ENCODE results near the gene ZNF679.
"Not testable (repeated sequence)": the region's sequence is repeated elsewhere in the genome, so short reads cannot be mapped to it uniquely, and the experiment has no call there.

The ZNF679 gene

DNA sequence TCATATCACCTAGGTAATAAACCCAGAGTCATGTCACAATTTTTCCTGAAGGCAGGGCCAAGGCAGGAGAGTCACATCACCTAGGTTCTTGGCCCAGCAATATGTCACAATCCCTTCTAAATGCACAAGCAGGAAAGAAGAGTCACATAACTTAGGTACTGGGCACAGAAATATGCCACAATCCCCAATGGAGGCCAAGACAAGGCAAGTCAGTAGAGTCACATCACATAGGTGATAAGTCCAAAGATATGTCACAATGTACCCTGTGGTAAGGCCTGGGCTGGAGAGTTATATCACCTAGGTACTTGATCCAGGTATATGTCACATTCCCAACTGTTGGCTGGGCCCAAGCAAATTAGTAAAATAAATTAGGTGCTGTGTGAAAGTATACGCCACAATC, at the start of gene ZNF679:
TSS of gene ZNF679 (plus strand) at position 301 of the 400 bp plus-strand sequence. CDS start 20,644 bp downstream, outside the sequence.
- DNase-seq (ENCODE audit: low read depth): not testable (repeated sequence)

DNA sequence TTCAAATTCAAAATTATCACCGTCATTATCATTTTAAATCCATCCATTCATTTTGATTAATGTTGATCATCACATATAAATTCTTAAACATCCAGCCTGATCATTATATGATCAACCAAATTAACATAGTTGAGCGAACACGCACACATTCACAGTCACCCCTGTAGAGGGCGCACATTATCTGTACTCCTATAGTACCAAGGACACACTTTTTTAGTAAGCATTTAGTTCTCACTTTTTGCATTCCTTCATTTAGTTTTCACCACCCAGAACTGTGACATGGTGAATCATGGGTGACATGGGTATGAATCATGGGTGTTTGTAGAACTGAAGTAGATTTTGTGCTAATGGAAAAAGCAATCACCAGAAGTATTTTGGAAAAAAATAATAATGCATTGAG, 47.3 kb upstream of the ZNF679 start:
- no peak for DNase-seq (ENCODE audit: low read depth)

DNA sequence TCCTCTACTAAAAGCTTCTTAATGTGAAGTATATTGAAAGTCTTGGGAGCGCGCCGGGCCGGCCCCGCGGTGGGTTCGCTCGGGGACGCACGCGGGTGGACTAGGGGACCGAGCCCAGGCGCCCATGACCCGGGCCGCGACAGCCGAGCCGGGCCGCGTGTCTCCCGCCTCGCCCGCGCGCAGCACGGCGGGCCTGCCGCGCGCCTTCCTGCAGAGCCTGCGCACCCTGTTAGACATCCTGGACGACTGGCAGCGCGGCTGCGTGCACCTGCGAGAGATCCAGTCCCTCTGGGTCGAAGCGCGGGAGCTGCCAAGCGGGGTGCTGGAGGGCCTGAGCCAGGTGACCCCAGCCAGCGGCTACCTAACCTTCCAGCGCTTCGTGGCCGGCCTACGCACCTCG, 46.7 kb upstream of the ZNF679 start:
- no peak for DNase-seq (ENCODE audit: low read depth)

DNA sequence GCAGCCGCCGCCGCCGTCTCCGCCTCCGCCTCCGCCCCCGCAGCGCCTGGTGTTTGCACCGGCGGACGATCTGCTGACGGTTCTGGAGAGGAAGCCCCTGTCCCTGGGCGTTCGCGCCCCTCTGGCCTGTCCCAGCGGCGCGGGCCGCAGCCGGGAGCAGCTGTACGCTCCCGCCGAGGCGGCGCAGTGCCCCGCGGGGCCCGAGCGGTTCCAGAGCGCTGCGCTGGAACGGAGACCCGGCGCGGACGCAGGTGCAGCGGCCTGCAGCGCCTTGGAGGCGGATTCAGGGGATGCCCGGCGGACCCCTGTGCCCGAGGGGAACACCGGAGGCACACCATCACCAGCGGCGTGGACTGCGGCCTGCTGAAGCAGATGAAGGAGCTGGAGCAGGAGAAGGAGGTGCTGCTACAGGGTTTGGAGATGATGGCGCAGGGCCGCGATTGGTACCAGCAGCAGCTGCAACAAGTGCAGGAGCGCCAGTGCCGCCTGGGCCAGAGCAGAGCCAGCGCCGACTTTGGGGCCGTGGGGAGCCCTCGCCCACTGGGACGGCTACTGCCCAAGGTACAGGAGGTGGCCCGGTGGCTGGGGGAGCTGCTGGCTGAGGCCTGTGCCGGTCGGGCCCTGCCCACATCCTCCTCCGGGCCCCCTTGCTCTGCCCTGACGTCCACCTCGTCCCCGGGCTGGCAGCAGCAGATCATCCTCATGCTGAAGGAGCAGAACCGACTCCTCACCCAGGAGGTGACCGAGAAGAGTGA, 46.1 kb upstream of the ZNF679 start:
- no peak for DNase-seq (ENCODE audit: low read depth)

DNA sequence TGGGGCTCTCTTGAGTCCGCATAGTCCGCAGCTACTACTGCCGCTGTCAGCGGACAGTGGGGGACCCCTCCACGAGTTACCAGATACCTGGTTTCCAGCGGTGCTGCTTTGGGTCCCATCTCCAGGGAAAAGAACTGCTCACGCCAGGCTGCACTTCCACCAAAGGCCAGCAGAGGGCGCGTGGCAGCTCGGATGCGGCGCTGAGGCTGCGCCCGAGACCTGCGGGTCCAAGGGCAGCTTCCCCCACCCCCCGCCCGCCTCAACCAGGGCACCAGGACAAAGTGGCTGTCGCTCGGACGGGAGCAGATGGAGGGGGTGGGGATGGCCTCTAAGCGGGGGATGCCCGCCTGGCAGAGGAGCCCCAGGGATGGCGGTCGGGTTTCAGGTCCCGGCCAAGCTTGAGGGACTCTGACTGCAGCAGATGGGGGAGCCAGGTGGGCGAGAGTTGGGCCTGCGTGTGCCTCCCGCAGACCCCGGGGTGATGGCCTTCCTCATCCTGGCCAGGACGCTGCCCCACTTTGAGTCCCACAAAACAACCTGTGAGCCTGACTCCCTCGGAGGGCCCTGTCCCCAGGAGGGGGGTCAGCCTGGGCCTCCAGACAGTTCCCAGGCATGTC, 45.0 kb upstream of the ZNF679 start:
- peak; percentile 29 for DNase-seq (ENCODE audit: low read depth)

DNA sequence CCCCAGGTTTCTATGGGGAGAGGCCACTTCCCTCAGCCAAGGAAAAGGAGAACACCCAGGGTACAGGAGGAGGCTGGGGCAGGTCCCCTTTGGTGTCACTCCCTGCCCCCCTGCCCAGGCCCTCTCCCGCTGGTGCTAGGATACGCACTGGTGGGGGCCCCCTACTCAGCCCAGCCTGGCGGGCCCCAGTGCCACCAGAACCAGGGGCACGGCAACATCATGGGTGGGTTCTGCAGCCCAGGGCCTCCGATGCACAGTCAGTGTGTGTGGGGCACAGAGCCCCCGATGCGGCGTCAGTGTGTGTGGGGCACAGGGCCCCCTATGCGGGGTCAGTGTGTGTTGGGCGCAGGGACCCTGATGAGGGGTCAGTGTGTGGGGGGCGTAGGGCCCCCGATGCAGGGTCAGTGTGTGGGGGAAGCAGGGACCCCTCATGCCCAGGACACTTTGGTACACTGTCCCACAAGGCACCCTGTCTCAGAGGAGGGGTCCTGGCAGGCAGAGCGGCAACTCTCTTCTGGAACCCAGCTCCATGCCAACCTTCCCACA, 44.4 kb upstream of the ZNF679 start:
- DNase-seq (ENCODE audit: low read depth): no peak

DNA sequence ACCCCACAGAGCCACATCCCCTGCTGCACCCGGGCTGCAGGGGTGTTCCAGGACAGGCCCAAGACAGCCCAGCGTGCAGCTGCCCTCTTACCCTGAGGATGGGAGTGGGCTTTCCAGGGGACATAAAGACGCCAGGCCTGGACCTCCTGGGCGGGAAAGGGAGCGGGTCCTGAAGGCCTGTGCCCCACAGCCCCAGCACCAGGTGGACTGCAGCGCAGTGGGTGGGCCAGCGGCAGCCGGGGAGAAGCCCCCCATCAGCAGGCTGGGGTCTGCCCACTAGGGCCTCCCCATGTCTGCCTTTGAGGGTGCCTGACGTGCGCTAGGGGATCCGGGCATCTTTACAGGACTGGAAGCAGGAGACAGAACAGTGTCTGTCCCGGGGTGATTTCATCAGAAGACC, 43.9 kb upstream of the ZNF679 start:
- no peak for DNase-seq (ENCODE audit: low read depth)

DNA sequence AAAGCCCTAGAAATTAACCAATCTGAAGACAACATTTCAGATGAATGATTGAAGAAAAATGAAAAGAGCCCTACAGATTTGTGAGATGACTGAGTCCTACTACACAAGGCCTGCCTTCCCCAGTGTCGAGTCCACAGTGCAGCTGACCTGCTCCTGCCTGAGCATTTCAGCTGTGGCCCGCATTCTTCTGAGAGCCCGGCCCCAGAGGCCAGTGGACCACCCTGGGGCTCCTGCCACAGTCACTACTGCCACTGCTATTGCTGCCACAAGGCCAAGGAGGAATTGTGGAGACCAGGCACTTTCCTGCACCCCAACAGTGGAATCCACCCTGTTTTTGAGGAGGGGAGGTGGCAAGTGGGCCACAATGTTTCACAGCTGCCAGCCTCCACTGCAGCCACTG, 40.9 kb upstream of the ZNF679 start:
- DNase-seq (ENCODE audit: low read depth): no peak

DNA sequence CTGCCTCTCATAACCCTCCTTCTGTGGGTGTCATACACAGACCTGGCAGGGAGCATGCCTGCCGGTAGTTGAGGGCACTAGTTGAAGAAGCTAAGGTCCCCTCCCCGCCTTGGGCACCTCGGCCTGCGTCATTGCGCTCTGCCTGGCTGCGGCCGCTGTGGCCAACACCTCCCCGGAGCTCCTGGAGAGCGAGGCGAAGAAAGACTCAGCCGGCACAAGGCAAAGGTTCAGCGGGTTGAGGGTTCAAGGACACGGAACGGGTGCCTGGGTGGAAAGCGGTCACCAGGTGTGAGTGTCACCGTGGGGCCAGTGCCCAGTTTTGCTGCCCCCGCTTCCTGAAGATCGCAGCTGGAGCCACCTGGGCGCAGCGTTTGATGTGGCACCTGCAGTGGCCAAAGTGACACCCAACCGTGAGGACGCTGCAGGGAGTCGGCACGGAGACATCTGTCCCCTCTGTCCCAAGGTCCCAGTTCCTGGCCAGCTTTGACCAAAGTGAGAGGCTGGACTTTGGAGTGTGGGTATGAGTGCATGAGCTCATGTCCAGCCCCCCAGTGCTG, 36.0 kb upstream of the ZNF679 start:
- DNase-seq (ENCODE audit: low read depth): no peak

DNA sequence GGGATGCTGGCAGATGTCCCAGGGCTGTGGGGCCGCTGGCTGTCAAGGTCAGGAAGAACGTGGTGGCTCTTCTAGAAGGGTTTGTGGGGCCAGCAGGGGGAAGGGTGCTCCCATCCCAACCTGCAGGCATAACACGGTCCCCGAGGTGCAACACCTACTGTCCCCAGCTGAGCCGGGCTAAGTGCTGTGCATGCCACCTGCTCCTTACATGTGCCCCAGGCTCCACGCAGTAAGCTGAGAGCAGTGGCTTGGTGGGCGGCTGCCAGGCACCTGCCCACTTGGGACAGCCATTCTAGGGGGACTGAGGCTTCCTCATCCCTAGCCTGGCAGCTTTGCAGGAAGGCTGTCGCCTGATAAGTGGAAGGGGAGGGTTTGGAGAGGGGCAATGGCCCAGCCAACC, 35.5 kb upstream of the ZNF679 start:
- no peak for DNase-seq (ENCODE audit: low read depth)

DNA sequence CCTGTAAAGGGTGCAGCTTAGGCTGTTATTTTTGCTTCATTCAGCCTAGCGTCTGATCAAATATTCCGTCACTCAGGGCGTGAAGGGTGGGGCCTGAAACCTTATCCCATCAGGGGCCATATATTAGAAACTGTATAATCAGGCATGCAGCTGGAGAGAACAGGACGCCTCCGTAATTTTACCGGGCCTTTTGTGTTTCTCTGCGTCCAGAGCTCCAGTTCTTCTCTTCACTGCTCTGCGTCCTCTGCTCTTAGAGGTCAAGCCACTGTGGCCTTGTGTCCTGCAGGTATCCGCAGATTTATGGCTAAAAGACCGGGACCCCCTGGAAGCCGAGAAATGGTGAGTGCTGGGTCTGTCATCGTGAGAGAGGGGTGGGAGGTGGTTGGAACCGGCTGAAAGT, 21.4 kb upstream of the ZNF679 start, which contains the start of gene ZNF735:
TSS of gene ZNF735 (plus strand) at position 301 of the 400 bp plus-strand sequence. CDS start at position 301, 0 bp downstream.
- DNase-seq (ENCODE audit: low read depth): no peak

DNA sequence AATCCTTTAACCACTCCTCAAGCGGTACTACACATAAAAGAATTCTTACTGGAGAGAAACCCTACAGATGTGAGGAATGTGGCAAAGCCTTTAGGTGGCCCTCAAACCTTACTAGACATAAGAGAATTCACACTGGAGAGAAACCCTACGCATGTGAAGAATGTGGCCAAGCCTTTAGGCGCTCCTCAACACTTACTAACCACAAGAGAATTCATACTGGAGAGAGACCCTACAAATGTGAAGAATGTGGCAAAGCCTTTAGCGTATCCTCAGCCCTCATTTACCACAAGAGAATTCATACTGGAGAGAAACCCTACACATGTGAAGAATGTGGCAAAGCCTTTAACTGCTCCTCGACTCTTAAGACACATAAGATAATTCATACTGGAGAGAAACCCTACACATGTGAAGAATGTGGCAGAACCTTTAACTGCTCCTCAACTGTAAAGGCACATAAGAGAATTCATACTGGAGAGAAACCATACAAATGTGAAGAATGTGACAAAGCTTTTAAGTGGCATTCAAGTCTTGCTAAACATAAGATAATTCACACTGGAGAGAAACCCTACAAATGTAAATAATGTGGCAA, 8.5 kb upstream of the ZNF679 start:
- DNase-seq (ENCODE audit: low read depth): not testable (repeated sequence)

DNA sequence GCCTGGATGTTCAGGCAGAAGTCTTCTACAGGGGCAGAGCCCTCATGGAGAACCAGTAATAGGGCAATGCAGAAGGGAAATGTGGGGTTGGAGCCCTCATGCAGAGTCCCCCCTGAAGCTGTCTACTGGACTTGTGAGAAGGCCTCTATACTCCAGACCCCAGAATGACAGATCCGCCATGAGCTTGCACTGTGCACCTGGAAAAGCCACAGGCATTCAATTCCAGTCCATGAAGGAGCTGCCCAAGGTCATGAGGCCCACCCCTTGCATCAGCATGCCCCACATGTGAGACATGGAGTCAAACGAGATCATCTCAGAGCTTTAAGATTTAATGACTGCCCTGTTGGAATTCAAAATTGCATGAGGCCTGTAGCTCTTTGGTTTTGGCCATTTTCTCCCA, 4.9 kb upstream of the ZNF679 start:
- no peak for DNase-seq (ENCODE audit: low read depth)

DNA sequence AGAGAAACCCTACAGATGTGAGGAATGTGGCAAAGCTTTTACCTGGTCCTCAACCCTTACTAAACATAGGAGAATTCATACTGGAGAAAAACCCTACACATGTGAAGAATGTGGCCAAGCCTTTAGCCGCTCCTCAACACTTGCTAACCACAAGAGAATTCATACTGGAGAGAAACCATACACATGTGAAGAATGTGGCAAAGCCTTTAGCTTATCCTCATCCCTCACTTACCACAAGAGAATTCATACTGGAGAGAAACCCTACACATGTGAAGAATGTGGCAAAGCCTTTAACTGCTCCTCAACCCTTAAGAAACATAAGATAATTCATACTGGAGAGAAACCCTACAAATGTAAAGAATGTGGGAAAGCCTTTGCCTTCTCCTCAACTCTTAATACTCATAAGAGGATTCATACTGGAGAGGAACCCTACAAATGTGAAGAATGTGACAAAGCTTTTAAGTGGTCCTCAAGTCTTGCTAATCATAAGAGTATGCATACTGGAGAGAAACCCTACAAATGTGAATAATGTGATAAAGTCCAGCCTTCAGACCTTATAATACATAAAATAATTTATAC, 38.2 kb downstream of the ZNF679 start:
- DNase-seq (ENCODE audit: low read depth): no peak

DNA sequence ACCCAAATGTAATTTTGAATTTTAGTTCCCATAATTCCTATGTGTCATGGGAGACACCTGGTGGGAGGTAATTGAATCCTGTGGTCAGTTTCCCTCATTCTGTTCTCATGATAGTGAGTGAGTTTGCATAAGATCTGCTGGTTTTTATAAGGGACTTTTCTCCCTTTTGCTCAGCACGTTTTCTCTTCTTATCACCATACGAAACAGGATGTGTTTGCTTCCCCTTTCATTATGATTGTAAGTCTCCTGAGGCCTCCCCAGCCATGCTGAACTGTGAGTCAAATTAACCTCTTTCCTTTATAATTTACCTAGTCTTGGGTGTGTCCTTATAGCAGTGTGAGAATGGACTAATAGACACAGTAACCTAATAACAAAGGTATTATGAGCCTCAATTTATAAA, 49.4 kb downstream of the ZNF679 start:
- DNase-seq (ENCODE audit: low read depth): no peak

DNA sequence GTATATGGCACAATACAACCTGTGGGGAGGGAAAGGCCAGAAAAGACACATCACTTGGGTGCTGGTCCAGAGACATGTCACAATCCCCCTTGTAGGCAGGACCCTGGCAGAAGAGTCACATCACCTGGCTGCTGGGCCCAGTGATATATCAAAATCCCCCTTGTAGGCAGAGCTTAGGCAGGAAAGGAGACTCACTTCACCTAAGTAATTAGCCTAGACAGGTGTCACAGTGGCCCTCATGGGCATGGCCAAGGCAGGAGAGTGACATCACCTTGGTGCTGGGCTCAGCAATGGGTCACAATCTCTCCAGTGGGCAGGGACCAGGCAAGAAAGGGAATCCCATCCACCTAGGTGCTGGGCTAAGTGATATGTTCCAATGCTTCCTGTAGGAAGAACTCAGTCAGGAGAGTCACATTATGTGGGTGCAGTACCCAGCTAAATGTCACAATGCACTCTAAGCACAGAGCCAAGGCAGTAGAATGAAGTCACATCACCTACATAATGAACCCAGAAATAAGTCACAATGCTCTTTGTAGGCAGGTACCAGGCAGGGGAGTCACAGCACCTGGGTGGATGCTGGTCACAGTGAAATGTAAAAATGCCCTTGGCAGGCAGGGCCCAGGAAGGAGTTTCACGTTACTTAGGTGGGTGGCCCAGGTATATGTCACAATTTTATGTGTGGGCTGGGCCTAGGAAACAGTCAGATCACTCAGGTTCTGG, 66.6 kb downstream of the ZNF679 start:
- no peak for DNase-seq (ENCODE audit: low read depth)

DNA sequence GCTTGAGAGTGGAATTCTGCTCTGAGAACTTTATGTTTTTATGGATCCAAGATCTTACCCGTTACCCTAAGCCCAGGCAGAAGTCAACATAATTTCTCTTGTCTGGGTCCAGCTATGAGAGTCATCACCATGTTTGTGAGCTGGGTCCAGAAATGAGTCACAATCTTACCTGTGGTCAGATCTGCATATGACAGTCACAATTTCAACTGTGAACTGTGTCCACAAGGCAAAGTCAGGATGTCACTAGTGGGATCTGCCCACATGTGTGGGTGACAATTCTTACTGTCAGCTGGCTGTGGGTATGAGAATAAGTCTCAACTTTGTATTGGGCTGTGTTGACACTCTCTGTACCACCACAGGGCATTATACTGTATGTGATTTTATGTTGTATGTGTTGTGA, 69.1 kb downstream of the ZNF679 start:
- not testable (repeated sequence) for DNase-seq (ENCODE audit: low read depth)

DNA sequence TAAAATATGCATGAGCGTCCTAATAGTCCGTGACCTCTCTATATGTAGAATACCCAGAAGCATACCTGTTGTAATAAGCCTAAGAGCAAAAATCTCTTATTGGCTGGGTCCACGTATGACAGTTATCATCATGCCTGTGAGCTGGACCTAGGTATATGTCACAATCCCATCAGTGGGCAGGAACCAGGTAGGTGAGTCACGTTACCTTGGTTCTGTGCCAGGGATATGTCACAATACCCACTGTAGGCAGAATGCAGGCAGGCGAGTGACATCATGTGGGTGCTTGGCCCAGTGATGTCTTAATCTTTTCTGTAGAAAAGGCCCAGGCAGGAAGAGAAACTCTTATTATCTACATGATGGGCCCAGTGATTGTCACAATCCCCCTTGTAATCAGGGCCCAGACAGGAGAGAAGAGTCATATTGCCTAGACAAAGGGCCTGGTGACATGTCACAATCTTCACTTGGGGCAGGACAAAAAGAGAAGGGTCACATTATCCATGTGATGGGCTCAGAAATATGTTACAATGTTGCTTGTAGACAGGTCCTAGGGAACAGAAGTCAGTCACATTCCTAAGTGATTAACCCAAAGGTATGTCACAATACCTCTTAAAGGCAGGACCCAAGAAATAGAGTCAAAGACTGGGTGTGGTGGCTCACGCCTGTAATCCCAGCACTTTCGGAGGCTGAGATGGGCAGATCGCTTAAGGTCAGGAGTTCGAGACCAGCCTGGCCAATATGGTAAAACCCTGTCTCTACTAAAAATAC, 72.5 kb downstream of the ZNF679 start:
- DNase-seq (ENCODE audit: low read depth): no peak

DNA sequence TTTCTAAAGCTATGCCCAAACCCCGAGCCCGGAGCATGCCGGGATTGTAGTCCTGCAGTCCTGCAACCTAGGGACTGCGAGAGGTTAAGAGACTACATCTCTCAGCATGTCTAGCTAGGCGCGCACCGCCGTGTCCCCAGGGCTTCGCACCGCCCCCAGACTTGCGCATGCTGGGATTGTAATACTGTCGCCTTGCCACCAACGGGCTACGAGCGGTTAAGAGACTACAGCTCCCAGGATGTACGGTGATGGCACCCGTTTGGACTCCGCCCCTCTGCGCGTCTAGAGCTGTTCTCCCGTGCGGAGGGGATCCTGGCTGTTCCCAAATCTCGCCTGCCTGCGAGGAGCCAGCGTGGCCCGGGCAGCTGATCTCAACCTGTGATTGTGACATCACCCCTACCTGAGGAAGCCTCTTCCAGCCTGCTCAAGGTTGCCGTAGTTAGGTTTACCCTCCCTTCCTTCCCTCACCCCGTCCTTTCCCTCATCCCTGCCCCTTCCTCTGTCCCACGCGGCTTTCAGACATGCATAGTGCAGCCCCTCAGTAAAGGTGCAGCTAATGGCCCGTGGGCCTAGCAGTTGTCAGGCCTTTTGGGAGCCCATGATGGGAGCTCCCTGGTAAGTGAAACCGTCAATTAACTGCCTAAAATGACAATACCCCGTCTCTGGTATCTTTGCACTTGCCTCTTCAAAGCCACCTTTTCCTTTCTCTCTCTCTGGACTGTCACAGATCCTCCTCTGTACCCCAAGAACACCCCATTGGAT, 79.2 kb downstream of the ZNF679 start:
- peak; percentile 87 for DNase-seq (ENCODE audit: low read depth)

DNA sequence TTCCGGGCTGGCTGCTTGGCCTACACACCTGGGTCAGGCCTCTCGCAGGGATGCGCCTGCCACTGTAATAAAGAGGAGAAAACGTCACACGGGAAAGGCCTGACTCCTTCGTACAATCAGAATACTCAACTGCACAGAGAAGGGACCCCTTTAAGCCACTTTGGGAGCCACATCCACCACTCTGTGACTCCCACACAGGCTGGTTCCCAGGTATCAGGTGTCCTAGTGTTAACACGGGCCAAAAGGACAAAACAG, 79.7 kb downstream of the ZNF679 start:
- DNase-seq (ENCODE audit: low read depth): no peak
